ENCODE data around the gene BLM. TPM values are rescaled to one million over a fixed set of nuclear protein-coding genes. Genes with fewer than 3 reads are reported as not detected.

The BLM gene
- total and polyA plus RNA-seq, 2 of the 8 experiments (the other 6 are each of a cell fraction or from before 2014, with no cell fraction given), result 15.2 to 46.7 TPM

GRCh38 chr15:90807786-90808086 is 90.6 kb downstream of the BLM start (continued):
- TF ChIP-seq RAD21 (IDR thresholded peaks at IDR 0.05 in 1 of 2, conservative IDR thresholded peaks at IDR 0.05 in 1 of 2; ENCODE audit: low read depth in 2 of 2, low read length in 2 of 2) (no peak), POLR2A (IDR thresholded peaks at IDR 0.05; ENCODE audit: control extremely low read depth in 1 of 2, low read depth in 2 of 2, low read length in 2 of 2) (no peak), HDAC2 (IDR thresholded peaks at IDR 0.05; ENCODE audit: borderline replicate concordance in 1 of 2, low read depth in 2 of 2, low read length in 2 of 2) (no peak)

Data from H1 (cell line).